GM18526 (cell line): ENCODE results near the gene DYNC2LI1.

Source experiments
- POLR2A ChIP-seq: IDR thresholded peaks from 3 replicates; pipeline ENCODE4 v1.6.1; 2011; ENCODE audit not compliant: insufficient read length; ENCODE audit errors: extremely low read depth

The DYNC2LI1 gene

GRCh38 chr2:43826305-43827250 lies 52.7 kb downstream of the DYNC2LI1 start:
- no peak for TF ChIP-seq POLR2A

GRCh38 chr2:43831543-43832294 lies 57.9 kb downstream of the DYNC2LI1 start:
- TF ChIP-seq POLR2A, result no peak

GRCh38 chr2:43832457-43832856 lies 58.6 kb downstream of the DYNC2LI1 start:
- no peak for TF ChIP-seq POLR2A

- TF ChIP-seq POLR2A, result no peak
Measured at GRCh38 chr2:43837033-43837432, 63.2 kb downstream of the DYNC2LI1 start.

- TF ChIP-seq POLR2A, result no peak
Measured at GRCh38 chr2:43837831-43838559, 64.2 kb downstream of the DYNC2LI1 start.

- no peak for TF ChIP-seq POLR2A
Measured at GRCh38 chr2:43838560-43839267, 64.9 kb downstream of the DYNC2LI1 start, which contains the start of the genes ABCG5 and ABCG8. TSS of gene ABCG5 (minus strand) at chr2:43838839. CDS start at chr2:43838679, 160 bp downstream. TSS of gene ABCG8 (plus strand) at chr2:43838971. CDS start at chr2:43839054, 83 bp downstream.

- no peak for TF ChIP-seq POLR2A
Measured at GRCh38 chr2:43839776-43840564, 66.1 kb downstream of the DYNC2LI1 start.

GRCh38 chr2:43840965-43841364 lies 67.1 kb downstream of the DYNC2LI1 start:
- no peak for TF ChIP-seq POLR2A

- TF ChIP-seq POLR2A, result no peak
Measured at GRCh38 chr2:43841949-43842865, 68.4 kb downstream of the DYNC2LI1 start.

GRCh38 chr2:43842866-43843226 lies 69.0 kb downstream of the DYNC2LI1 start:
- no peak for TF ChIP-seq POLR2A

GRCh38 chr2:43845181-43845580 lies 71.3 kb downstream of the DYNC2LI1 start:
- TF ChIP-seq POLR2A, result no peak

GRCh38 chr2:43846140-43846793 lies 72.4 kb downstream of the DYNC2LI1 start:
- no peak for TF ChIP-seq POLR2A

GRCh38 chr2:43848214-43848613 lies 74.4 kb downstream of the DYNC2LI1 start:
- TF ChIP-seq POLR2A, result no peak
